ENCODE data around the gene CASTOR2.
"Not testable (repeated sequence)": the region's sequence is repeated elsewhere in the genome, so short reads cannot be mapped to it uniquely, and the experiment has no call there.

Gene CASTOR2

GRCh38 chr7:75055830-75056772 is 91.6 kb downstream of the CASTOR2 start:
- no peak for DNase-seq

- DNase-seq: no peak
Measured at GRCh38 chr7:75058406-75058805, 93.9 kb downstream of the CASTOR2 start.

DNA sequence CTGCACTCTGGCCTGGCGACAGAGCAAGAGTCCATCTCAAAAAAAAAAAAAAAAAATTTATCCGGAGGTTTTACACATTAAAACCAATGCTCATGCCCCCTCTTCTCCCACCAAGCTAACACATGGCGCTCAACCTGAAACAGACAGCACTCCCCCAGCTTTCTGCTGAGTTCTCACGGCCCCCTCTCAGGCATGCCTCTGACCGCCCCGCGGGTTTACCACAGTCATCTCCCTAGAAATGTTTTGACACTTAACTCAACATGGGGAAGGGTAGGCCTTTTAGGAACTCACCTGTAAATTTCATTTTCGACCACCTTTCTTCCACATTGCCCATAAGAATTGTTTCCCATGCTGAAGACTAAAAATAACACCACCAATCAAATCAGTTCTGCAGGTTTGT is 99.8 kb downstream of the CASTOR2 start:
- DNase-seq: no peak

- DNase-seq: no peak
Measured at GRCh38 chr7:75064801-75065200, 100.3 kb downstream of the CASTOR2 start.

DNA sequence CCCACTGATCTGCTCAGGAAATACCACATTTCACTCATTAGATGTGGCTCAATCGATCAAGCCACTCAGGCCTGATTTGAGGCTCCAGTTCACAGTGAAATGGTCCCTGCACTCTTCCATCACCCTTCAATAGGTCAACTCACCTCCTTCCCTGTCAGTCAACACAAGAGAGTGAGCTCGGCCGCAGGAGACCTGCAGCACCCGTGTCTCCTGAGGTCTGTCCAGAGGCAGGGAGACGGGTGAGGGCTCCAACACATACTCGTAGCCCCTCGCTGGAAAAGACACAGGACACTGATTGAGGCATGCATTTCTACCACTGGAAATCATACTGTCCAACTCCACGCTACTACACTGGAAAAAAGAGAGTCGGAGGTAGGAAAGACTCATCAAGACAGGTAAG is 102.0 kb downstream of the CASTOR2 start:
- DNase-seq: no peak

- DNase-seq: no peak
Measured at GRCh38 chr7:75072981-75073283, 108.4 kb downstream of the CASTOR2 start.

GRCh38 chr7:75074262-75074641 is 109.7 kb downstream of the CASTOR2 start:
- DNase-seq: not testable (repeated sequence)

All from CD4-positive, alpha-beta T cell treated with Interleukin-17A for 4 hours (primary cell).